Adrenal gland (tissue), 5 donors: ENCODE measurements around the gene CSNK2A3.

ENCODE experiments used
- POLR2A ChIP-seq, 2 donors: fragments of 450-650 bp; IDR thresholded peaks; one replicate each; pipeline ENCODE4 v1.6.1; 2017; ENCODE audit warnings: antibody characterized with exemption in 2 of 2, mild to moderate bottlenecking in 2 of 2, moderate library complexity in 1 of 2
- TF ChIP-seq, protein P1 (sequence below), 6 experiments: fragments of 450-650 bp in 4 of 6; fragments of 200-600 bp in 2 of 6; sonication (generic) in 1 of 6; IDR thresholded peaks; 1 replicate in 5 of 6; 2 replicates in 1 of 6; pipeline versions ENCODE4 v1.5.1 to v1.8.0; 2016 to 2021; ENCODE audit warnings: antibody characterized with exemption in 6 of 6, mild to moderate bottlenecking in 2 of 6, moderate library complexity in 1 of 6
- donor health status: DM: no; HTN: no; CAD: no.

DNA sequence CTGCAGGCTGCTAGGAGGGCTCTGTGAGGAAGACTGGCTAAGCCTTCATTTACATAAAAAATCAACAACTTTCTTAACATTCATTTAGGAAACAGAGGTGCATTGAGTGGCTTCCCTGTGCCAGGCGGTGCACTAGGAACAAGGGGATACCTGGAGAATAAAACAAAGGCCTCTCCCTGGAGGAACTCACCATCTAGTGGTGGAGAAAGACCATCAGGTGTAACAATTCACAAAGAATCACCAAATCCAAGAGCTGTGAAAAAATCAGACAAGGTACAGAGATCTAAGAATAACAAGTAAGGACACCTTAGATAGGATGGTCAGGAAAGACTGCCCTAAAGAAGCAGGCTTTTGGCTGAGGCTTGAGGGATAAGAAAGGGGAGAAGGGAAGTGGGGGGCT, 40.3 kb downstream of the CSNK2A3 start:
- TF ChIP-seq POLR2A (IDR thresholded peaks at IDR 0.05) = no peak
- TF ChIP-seq, protein P1, sequence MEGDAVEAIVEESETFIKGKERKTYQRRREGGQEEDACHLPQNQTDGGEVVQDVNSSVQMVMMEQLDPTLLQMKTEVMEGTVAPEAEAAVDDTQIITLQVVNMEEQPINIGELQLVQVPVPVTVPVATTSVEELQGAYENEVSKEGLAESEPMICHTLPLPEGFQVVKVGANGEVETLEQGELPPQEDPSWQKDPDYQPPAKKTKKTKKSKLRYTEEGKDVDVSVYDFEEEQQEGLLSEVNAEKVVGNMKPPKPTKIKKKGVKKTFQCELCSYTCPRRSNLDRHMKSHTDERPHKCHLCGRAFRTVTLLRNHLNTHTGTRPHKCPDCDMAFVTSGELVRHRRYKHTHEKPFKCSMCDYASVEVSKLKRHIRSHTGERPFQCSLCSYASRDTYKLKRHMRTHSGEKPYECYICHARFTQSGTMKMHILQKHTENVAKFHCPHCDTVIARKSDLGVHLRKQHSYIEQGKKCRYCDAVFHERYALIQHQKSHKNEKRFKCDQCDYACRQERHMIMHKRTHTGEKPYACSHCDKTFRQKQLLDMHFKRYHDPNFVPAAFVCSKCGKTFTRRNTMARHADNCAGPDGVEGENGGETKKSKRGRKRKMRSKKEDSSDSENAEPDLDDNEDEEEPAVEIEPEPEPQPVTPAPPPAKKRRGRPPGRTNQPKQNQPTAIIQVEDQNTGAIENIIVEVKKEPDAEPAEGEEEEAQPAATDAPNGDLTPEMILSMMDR (IDR thresholded peaks at IDR 0.05) = no peak
